ENCODE results near the gene TIMM22.
"Not testable (repeated sequence)": the region's sequence is repeated elsewhere in the genome, so short reads cannot be mapped to it uniquely, and the experiment has no call there.

Gene TIMM22

GRCh38 chr17:996554-997344 lies at the start of gene TIMM22:
Gene TIMM22, plus strand, starts transcription at chr17:997129. Its CDS starts 14 bp downstream, at chr17:997143.
- DNase-seq, result peak; percentile 95

- no peak for DNase-seq
Observed at GRCh38 chr17:948284-948852, 48.6 kb upstream of the TIMM22 start.

- no peak for DNase-seq
Observed at GRCh38 chr17:949623-950303, 47.2 kb upstream of the TIMM22 start.

GRCh38 chr17:951325-952132 lies 45.4 kb upstream of the TIMM22 start:
- DNase-seq, result no peak

GRCh38 chr17:952592-952991 lies 44.3 kb upstream of the TIMM22 start:
- DNase-seq, result not testable (repeated sequence)

GRCh38 chr17:953767-954166 lies 43.2 kb upstream of the TIMM22 start:
- DNase-seq, result no peak

- no peak for DNase-seq
Observed at GRCh38 chr17:954431-955164, 42.3 kb upstream of the TIMM22 start.

- no peak for DNase-seq
Observed at GRCh38 chr17:956905-957304, 40.0 kb upstream of the TIMM22 start.

GRCh38 chr17:957856-958421 lies 39.0 kb upstream of the TIMM22 start:
- DNase-seq, result no peak

GRCh38 chr17:958712-959451 lies 38.0 kb upstream of the TIMM22 start:
- DNase-seq, result no peak

GRCh38 chr17:962166-962565 lies 34.8 kb upstream of the TIMM22 start:
- no peak for DNase-seq

GRCh38 chr17:962670-963069 lies 34.3 kb upstream of the TIMM22 start:
- DNase-seq, result no peak

- no peak for DNase-seq
Observed at GRCh38 chr17:964876-965275, 32.1 kb upstream of the TIMM22 start.

GRCh38 chr17:965311-965989 lies 31.5 kb upstream of the TIMM22 start:
- no peak for DNase-seq

GRCh38 chr17:967122-967521 lies 29.8 kb upstream of the TIMM22 start:
- DNase-seq, result no peak

GRCh38 chr17:968812-969730 lies 27.9 kb upstream of the TIMM22 start:
- no peak for DNase-seq

- DNase-seq, result no peak
Observed at GRCh38 chr17:969811-970355, 27.0 kb upstream of the TIMM22 start.

- DNase-seq, result no peak
Observed at GRCh38 chr17:970364-970763, 26.6 kb upstream of the TIMM22 start.

GRCh38 chr17:971861-972260 lies 25.1 kb upstream of the TIMM22 start:
- DNase-seq, result not testable (repeated sequence)
